Measurements from ENCODE around the gene PTPRG.

Gene PTPRG

GRCh38 chr3:61903931-61904657 is 342.7 kb downstream of the PTPRG start:
- no peak for DNase-seq

GRCh38 chr3:61907210-61907795 is 345.9 kb downstream of the PTPRG start:
- no peak for DNase-seq

DNA sequence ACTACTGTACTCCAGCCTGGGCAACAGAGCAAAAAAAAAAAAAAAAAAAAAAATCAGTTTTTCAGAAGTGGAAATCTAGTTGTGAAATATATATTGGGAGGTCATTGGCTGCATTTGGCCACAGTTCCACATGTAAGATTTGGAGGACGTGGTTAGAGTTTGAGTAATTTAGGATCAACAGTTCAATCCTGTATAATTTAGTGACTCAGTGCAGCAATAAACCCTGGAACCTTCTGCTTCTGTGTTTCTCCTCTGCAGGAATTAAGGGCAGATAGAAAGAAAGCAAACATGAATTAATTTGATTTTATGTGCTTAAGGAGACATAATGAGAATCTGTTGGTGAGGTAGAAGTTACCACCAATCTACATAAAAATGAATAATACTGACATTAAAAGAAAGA is 347.0 kb downstream of the PTPRG start:
- no peak for DNase-seq

- no peak for DNase-seq
Measured at GRCh38 chr3:61910732-61911131, 349.4 kb downstream of the PTPRG start.

DNA sequence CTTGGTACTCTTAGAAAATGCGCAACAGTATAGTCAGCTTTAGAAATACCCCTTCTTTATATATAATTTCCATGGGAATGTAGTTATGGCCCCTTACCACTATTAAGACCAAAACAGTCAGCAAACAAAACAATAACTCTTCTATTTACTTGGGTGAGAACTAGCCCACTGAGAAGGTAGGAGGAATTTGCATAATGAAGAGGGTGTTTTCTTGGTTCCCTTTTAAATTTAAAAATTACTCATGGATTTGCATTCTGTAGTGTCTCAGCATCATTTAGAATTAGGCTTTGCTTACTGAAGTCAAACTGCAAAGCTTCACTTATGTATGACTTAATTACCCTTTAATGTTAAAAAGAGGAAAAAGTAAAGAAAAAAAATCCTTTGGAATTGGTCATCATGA is 350.8 kb downstream of the PTPRG start:
- DNase-seq = no peak

- DNase-seq = no peak
Measured at GRCh38 chr3:61913701-61914100, 352.3 kb downstream of the PTPRG start.

DNA sequence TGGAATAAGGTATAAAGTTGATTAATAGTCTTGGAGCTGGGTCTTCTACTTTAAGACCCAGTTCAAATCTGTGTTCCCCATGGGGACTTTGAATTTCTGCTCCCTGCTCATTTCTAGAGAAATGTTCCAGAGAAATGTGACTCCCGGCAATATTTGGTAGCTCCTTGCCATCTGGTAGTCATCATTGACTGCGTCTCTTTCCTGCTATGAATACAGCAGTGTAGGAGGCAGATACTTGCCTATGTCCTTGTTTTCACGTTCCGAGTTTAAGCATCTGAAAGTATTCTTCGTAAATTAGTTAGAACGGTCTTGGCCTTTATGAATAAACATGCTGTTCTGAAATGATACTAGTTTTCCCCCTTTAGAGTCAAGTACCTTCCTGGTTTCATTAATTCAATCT is 352.9 kb downstream of the PTPRG start:
- no peak for DNase-seq

- no peak for DNase-seq
Measured at GRCh38 chr3:61915296-61915695, 353.9 kb downstream of the PTPRG start.

- DNase-seq = no peak
Measured at GRCh38 chr3:61919371-61919770, 358.0 kb downstream of the PTPRG start.

GRCh38 chr3:61922118-61922517 is 360.7 kb downstream of the PTPRG start:
- no peak for DNase-seq

DNA sequence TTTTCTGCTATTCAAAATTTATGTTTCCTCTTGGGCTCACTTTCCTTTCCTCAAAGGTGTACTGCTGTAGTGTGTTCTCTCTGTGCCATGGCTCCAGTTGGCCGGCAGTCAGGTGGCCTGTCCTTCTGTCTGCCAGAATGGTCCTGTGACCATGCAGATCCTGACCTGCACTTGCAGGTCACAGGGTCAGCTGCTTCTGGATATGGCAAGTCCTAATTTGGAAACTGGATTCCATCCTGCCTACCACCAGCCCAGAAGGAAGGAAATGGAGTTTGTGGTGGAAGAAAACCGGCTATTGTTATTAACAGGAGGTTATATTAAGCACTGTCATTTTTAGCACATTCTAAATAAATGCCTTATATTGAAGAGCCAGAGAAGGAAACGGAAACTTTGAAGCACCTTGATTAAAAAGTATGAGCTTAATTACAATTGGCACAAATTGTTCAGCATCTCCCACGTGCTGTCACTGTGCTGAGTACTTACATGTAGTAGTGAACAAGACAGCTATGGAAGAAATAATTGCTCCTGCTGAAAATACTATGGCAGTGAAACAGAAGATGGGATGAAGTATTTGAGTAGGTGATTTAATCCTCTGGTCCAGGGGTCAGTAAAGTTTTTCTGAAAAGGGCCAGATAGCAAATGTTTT is 362.8 kb downstream of the PTPRG start:
- no peak for DNase-seq

GRCh38 chr3:61924991-61925390 is 363.6 kb downstream of the PTPRG start:
- DNase-seq = no peak

- no peak for DNase-seq
Measured at GRCh38 chr3:61925721-61926120, 364.4 kb downstream of the PTPRG start.

- no peak for DNase-seq
Measured at GRCh38 chr3:61926923-61927322, 365.6 kb downstream of the PTPRG start.

DNA sequence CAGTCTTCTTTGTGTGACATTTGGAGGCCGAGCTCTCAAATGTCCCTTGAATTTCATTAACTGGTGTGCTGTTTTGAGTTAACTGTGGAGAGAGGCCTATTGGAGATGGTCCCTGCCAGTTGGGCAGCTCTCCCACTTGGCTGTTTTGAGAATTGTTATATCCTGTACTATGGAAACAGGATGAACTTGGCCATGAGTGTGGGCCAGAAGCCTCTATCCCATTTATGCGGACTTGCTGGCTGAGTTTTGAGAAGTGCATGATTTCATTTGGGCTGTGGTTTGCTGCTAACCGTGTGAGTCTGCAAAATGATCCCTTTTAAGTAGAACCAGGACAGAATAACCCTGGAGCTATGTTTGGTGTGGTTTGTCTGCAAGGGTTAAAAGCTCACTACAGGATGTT is 366.0 kb downstream of the PTPRG start:
- no peak for DNase-seq

GRCh38 chr3:61928039-61928438 is 366.7 kb downstream of the PTPRG start:
- no peak for DNase-seq

- DNase-seq = no peak
Measured at GRCh38 chr3:61928776-61929314, 367.5 kb downstream of the PTPRG start.

DNA sequence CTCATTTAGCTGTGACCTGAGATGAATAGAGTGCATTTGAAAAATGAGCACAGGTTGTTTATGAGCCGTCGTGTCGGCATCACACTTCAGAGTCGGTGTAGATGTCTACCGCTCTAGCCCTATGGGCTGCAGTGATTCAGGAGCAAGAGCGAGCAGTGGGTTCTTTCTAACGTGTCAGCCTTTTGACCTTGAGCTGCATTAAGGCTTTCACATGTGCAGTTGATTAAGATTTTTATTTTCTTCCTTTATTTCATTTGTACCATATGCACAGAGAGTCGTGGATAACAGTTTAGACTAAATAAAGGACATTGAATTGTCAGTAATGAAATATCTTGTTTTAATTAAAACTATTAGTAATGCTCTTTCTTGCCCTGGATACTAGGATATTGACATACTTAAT is 368.2 kb downstream of the PTPRG start:
- no peak for DNase-seq

- DNase-seq = no peak
Measured at GRCh38 chr3:61932499-61932898, 371.1 kb downstream of the PTPRG start.

- DNase-seq = no peak
Measured at GRCh38 chr3:61933798-61934504, 372.6 kb downstream of the PTPRG start.

GRCh38 chr3:61934505-61934871 is 373.1 kb downstream of the PTPRG start:
- DNase-seq = no peak

DNA sequence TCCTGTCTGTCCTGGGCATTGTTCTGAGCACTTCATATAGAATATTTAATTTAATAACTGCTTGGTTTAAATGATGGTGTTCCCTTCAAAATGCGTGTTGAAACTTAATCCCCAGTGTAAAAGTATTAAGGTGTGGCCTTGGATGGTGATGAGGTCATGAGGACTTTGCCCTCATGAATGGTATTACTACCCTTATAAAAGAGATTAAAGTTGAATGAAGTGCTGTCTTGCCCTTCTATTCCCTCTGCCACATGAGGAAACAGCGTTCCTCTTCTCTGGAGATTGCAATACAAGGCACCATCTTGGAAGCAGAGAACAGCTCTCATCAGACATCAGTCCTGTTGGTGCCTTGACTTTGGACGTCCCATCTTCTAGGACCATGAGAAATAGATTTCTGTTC is 374.4 kb downstream of the PTPRG start:
- no peak for DNase-seq

- DNase-seq = no peak
Measured at GRCh38 chr3:61936344-61936937, 375.1 kb downstream of the PTPRG start.
